GM12873 (cell line): ENCODE results near the gene CENPX.

ENCODE experiments used
- CTCF ChIP-seq: IDR thresholded peaks from 2 replicates; pipeline ENCODE4 v1.5.1; 2012; ENCODE audit warnings: low read depth, mild to moderate bottlenecking, moderate library complexity, low read length, control low read depth; ENCODE audit not compliant: insufficient read depth; ENCODE audit errors: missing control alignments

Gene CENPX

DNA sequence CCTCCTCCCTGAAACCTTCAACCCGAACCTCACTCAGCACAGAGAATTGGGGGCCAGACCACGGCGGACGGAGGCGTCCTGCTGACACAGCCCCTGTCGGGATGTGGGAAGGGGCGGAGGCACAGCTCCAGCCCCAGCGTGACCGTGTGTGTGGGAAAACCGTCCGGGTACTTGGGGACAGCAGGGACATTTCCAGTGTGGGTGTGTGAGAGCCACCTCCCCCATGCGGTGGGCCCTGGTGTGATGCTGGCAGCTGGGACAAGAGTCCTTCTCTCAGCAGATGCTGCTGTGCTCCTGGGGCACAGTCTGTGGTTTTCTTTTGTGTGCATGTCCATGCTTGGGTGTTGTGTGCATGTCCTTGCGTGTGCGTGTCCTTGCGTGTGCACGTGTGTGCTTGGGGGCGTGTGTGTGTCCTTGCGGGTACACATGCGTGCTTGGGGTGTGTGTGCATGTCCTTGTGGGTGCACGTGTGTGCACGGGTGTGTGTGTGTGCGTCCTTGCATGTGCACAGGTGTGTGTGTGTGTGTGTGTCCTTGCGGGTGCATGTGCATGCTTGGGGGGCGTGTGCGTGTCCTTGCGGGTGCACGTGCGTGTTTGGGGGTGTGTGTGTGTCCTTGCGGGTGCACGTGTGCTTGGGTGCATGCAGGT is 16.9 kb downstream of the CENPX start:
- TF ChIP-seq CTCF: no peak

- TF ChIP-seq CTCF: no peak
Measured at GRCh38 chr17:82004517-82005455, 17.9 kb downstream of the CENPX start.

- TF ChIP-seq CTCF: no peak
Measured at GRCh38 chr17:82003411-82004381, 19.0 kb downstream of the CENPX start.

DNA sequence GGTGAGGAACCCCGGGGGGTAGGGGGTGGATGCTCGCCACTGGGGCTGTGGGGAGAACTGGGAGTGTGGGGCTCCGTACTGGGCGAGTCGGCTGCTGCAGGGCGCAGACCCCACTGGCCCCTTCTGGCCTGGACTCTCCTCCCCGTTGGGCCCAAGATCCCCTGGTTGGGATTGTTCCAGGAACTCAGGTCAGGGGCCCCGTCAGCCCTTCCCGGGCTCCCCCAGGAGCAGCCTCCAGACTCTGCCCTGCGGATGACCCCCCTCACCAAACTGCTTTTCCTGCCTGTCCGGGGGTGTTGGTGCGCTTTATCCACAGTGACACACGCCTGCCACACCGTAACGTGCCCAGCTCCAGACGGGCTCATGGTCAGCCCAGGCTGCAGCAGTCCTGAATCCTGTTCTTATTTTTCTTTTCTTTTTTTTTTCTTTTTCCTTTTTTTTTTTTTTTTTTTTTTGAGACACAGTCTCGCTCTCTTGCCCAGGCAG is 21.1 kb downstream of the CENPX start:
- no peak for TF ChIP-seq CTCF

DNA sequence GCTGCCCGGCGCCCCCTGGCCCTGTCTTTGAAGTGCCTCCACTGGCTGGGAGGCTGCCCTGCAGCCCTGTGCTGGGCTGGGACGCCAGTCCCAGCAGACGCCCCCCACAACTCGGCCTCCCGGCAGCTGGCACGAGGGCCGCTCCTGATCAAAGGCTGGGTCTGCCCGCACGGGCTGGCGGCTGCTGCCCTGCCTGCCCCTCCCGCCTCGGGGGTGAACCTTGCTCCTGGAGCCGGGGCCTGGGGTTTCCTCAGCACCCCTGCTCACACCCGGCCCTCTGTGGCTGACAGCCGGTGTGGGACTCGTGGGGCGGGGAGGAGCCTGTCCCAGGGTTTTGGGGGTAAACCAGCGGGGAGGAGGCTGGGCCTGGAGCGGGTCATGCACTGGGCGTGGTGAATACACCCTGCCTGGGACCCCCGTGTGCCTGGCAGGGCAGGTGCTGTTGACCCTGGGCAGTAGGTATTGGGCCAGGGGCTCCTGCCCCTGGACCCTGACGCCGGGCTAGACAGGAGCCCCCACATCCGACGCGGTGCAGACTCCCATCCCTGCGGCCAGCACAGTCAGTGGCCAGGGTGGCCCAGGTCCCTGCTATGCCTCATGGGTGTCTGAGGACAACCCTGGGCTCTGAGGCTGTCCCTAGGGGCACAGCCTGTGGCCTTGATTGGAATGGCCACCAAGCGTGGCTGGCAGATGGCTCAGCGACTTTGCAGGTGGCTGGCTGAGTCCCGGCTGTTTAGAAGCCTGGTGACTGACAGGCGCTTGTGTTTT is 21.7 kb downstream of the CENPX start:
- no peak for TF ChIP-seq CTCF

- TF ChIP-seq CTCF: no peak
Measured at GRCh38 chr17:81999976-82000802, 22.5 kb downstream of the CENPX start.
